HepG2 (cell line): ENCODE data around the gene PPDPF. TPM values are rescaled to one million over a fixed set of nuclear protein-coding genes. Genes with fewer than 3 reads are reported as not detected.

Experiments
- CC2D1A ChIP-seq: sonication (generic); formaldehyde crosslinking; IDR thresholded peaks from 2 replicates; pipeline ENCODE4 v1.8.1; 2023; ENCODE audit warnings: mild to moderate bottlenecking, missing genetic modification reagents
- CHD2 ChIP-seq: IDR thresholded peaks from 2 replicates; pipeline ENCODE4 v1.6.1; 2011; ENCODE audit warnings: low read depth, low read length, improper control_type of control experiment
- DNMT3B ChIP-seq: conservative IDR thresholded peaks from 2 replicates; pipeline ENCODE4 v1.6.1; 2016; ENCODE audit warnings: missing biosample characterization, control low read depth
- FOXK1 ChIP-seq: sonication (generic); formaldehyde crosslinking; IDR thresholded peaks from 2 replicates; pipeline ENCODE4 v1.4.0; 2020; ENCODE audit warnings: low read depth, missing genetic modification reagents, borderline replicate concordance
- HNF4A ChIP-seq: sonication (generic); formaldehyde crosslinking; IDR thresholded peaks from 2 replicates; pipeline ENCODE4 v1.4.0; 2020; ENCODE audit warnings: missing genetic modification reagents
- MXD3 ChIP-seq: IDR thresholded peaks from 2 replicates; pipeline ENCODE4 v1.6.1; 2016; ENCODE audit warnings: mild to moderate bottlenecking, missing biosample characterization, missing genetic modification reagents
- MYC ChIP-seq: sonication (generic); formaldehyde crosslinking; IDR thresholded peaks from 2 replicates; pipeline ENCODE4 v1.9.0; 2021; ENCODE audit warnings: missing genetic modification reagents, borderline replicate concordance
- MYNN ChIP-seq: sonication (generic); formaldehyde crosslinking; IDR thresholded peaks from 2 replicates; pipeline ENCODE4 v1.4.0; 2020; ENCODE audit warnings: mild to moderate bottlenecking, low read depth, missing genetic modification reagents
- NR2F1 ChIP-seq, 2 experiments: fragments of 450-650 bp in 1 of 2; formaldehyde crosslinking in 1 of 2; IDR thresholded peaks; 2 replicates each; pipeline versions ENCODE4 v1.5.0 to v1.6.1; 2016 to 2020; ENCODE audit warnings: mild to moderate bottlenecking in 1 of 2, missing compliant biosample characterization in 1 of 2, missing genetic modification reagents in 1 of 2, moderate library complexity in 1 of 2
- PHF21A ChIP-seq: sonication (generic); formaldehyde crosslinking; IDR thresholded peaks from 2 replicates; pipeline ENCODE4 v1.5.0; 2020; ENCODE audit warnings: mild to moderate bottlenecking, missing genetic modification reagents
- PHF5A ChIP-seq: IDR thresholded peaks from one replicate; pipeline ENCODE4 v1.6.1; 2018; ENCODE audit warnings: low read depth, missing genetic modification reagents; ENCODE audit not compliant: unreplicated experiment
- PITX1 ChIP-seq: sonication (generic); formaldehyde crosslinking; IDR thresholded peaks from 2 replicates; pipeline ENCODE4 v1.5.1; 2020; ENCODE audit warnings: mild to moderate bottlenecking, missing genetic modification reagents
- RAD21 ChIP-seq: fragments of 450-650 bp; formaldehyde crosslinking; IDR thresholded peaks from 2 replicates; pipeline ENCODE4 v1.5.0; 2020; ENCODE audit warnings: mild to moderate bottlenecking
- RARG ChIP-seq: sonication (generic); formaldehyde crosslinking; IDR thresholded peaks from 2 replicates; pipeline ENCODE4 v1.4.0; 2020; ENCODE audit warnings: low read depth, mild to moderate bottlenecking, missing genetic modification reagents
- RFX3 ChIP-seq: IDR thresholded peaks from 2 replicates; pipeline ENCODE4 v1.6.1; 2016; ENCODE audit warnings: missing biosample characterization, missing genetic modification reagents
- SRF ChIP-seq: IDR thresholded peaks from 2 replicates; pipeline ENCODE4 v1.6.1; 2011; ENCODE audit warnings: mild to moderate bottlenecking, low read depth, low read length, moderate library complexity
- TOPORS ChIP-seq: sonication (generic); formaldehyde crosslinking; IDR thresholded peaks from 2 replicates; pipeline ENCODE4 v1.8.0; 2023; ENCODE audit warnings: mild to moderate bottlenecking, missing genetic modification reagents
- XRCC5 ChIP-seq: fragments of 200-400 bp; formaldehyde crosslinking; optimal IDR thresholded peaks from 2 replicates; pipeline ENCODE3; 2017; ENCODE audit warnings: mild to moderate bottlenecking, low read length
- ZBTB7A ChIP-seq: sonication (generic); formaldehyde crosslinking; IDR thresholded peaks from 2 replicates; pipeline ENCODE4 v1.8.0; 2022; ENCODE audit warnings: mild to moderate bottlenecking, missing genetic modification reagents
- ZNF10 ChIP-seq: sonication (generic); formaldehyde crosslinking; IDR thresholded peaks from 2 replicates; pipeline ENCODE4 v1.4.0; 2020; ENCODE audit warnings: mild to moderate bottlenecking, low read depth, missing genetic modification reagents, borderline replicate concordance
- ZNF138 ChIP-seq: sonication (generic); formaldehyde crosslinking; IDR thresholded peaks from 2 replicates; pipeline ENCODE4 v1.5.0; 2020; ENCODE audit warnings: mild to moderate bottlenecking, low read depth, missing genetic modification reagents
- ZNF331 ChIP-seq: sonication (generic); formaldehyde crosslinking; IDR thresholded peaks from 2 replicates; pipeline ENCODE4 v1.4.0; 2020; ENCODE audit warnings: missing genetic modification reagents
- ZNF510 ChIP-seq: sonication (generic); formaldehyde crosslinking; IDR thresholded peaks from 2 replicates; pipeline ENCODE4 v1.4.0; 2020; ENCODE audit warnings: low read depth, mild to moderate bottlenecking, missing genetic modification reagents
- ZNF550 ChIP-seq: sonication (generic); formaldehyde crosslinking; IDR thresholded peaks from 2 replicates; pipeline ENCODE4 v1.4.0; 2020; ENCODE audit warnings: mild to moderate bottlenecking, missing genetic modification reagents, borderline replicate concordance
- ZNF557 ChIP-seq: sonication (generic); formaldehyde crosslinking; IDR thresholded peaks from 2 replicates; pipeline ENCODE4 v1.4.0; 2020; ENCODE audit warnings: missing genetic modification reagents
- ZNF563 ChIP-seq: sonication (generic); formaldehyde crosslinking; IDR thresholded peaks from 2 replicates; pipeline ENCODE4 v1.8.0; 2022; ENCODE audit warnings: mild to moderate bottlenecking, moderate library complexity, missing genetic modification reagents
- ZNF598 ChIP-seq: sonication (generic); formaldehyde crosslinking; IDR thresholded peaks from 2 replicates; pipeline ENCODE4 v1.5.1; 2020; ENCODE audit warnings: mild to moderate bottlenecking, missing genetic modification reagents, borderline replicate concordance
- ZNF674 ChIP-seq: sonication (generic); formaldehyde crosslinking; IDR thresholded peaks from 2 replicates; pipeline ENCODE4 v1.5.0; 2020; ENCODE audit warnings: low read depth, mild to moderate bottlenecking, missing genetic modification reagents
- ZSCAN9 ChIP-seq: IDR thresholded peaks from 2 replicates; pipeline ENCODE4 v1.6.1; 2016; ENCODE audit warnings: borderline replicate concordance
- polyA plus RNA-seq, 8 experiments: library from polyadenylated mRNA; depleted of rRNA in 3 of 8; stranded (reverse) in 7 of 8; unstranded in 1 of 8; fragments of >200 nt; fragmentation: Illumina TruSeq in 4 of 8; extraction: Trizol in 4 of 8; gene quantifications; 2 replicates each; pipeline versions ENCODE4 v1.2.1 to v1.2.3, GENCODE V29; 2011 to 2016; ENCODE audit warnings: low read depth in 4 of 8, missing spikeins in 1 of 8, mixed read lengths in 1 of 8; ENCODE audit not compliant: insufficient read depth in 1 of 8
- total RNA-seq, 5 experiments: library from RNA; depleted of rRNA; stranded (reverse); fragments of >200 nt; fragmentation: Illumina TruSeq; extraction: Trizol; gene quantifications; 2 replicates each; pipeline ENCODE4 v1.2.3, GENCODE V29; 2016; ENCODE audit warnings: low read depth in 1 of 5
- TF ChIP-seq, protein P1 (sequence below): sonication (generic); formaldehyde crosslinking; IDR thresholded peaks from 2 replicates; pipeline ENCODE4 v1.8.1; 2023; ENCODE audit warnings: mild to moderate bottlenecking, inconsistent platforms, moderate library complexity, missing genetic modification reagents, borderline replicate concordance

Gene PPDPF
- total and polyA plus RNA-seq, 2 of the 13 experiments (the other 11 are each of a cell fraction or from before 2014, with no cell fraction given): 1.8 to 7.0 TPM

DNA sequence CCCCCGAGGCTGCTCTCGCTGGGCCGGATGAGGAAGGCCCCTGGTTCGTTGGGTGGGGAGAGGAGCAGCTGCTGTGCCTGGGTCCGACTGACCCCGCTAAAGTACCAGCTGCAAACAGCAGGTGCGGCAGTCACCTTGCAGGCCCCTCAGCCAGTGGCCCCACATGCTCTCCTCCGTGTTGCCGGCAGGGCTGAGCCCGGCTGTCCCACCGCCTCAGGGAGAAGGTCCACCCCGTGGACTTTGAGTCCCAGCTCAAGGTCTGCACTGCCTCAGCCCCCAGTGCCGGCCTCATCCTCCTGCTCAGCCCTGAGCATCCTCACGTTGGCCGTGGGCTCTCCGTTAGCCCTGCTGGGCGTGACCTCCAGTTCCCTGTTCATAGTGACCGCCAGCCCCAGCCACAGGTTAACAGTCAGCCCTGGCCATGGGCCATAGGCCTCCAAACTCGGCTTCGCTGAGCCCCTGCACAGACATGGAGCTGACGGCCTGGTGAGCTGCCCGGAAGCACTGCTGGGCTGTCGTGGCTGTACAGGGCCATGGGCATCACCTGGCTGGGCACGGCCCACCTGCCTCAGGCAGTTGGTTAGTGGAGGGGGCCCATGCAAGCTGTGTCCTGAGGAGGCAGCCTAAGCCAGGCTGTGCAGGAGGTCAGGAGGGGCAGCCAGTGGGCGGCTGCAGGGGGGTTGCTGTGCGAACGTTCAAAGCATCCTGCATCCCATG, 23.8 kb downstream of the PPDPF start (continued):
- TF ChIP-seq, protein P1, sequence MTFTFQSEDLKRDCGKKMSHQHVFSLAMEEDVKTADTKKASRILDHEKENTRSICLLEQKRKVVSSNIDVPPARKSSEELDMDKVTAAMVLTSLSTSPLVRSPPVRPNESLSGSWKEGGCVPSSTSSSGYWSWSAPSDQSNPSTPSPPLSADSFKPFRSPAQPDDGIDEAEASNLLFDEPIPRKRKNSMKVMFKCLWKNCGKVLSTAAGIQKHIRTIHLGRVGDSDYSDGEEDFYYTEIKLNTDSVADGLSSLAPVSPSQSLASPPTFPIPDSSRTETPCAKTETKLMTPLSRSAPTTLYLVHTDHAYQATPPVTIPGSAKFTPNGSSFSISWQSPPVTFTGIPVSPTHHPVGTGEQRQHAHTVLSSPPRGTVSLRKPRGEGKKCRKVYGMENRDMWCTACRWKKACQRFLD (CRISPR knock-in tag): no peak
- peak; percentile 59; the same call in 1 of the 2 replicates for TF ChIP-seq ZNF598 (CRISPR knock-in tag)
- no peak for TF ChIP-seq ZNF138 (CRISPR knock-in tag)
- no peak for TF ChIP-seq SRF
- TF ChIP-seq ZBTB7A (CRISPR knock-in tag): peak; percentile 86
- no peak for TF ChIP-seq MYNN (CRISPR knock-in tag)
- peak; percentile 46; the same call in 1 of the 2 replicates for TF ChIP-seq MYC (CRISPR knock-in tag)
- peak; percentile 96 for TF ChIP-seq HNF4A (CRISPR knock-in tag)
- TF ChIP-seq ZNF510: no peak
- TF ChIP-seq CC2D1A (CRISPR knock-in tag): no peak
- no peak for TF ChIP-seq ZNF674 (CRISPR knock-in tag)
- no peak for TF ChIP-seq PHF5A (CRISPR knock-in tag)
- no peak for TF ChIP-seq FOXK1 (CRISPR knock-in tag)
- TF ChIP-seq PHF21A (CRISPR knock-in tag): no peak
- no peak for TF ChIP-seq ZNF557 (CRISPR knock-in tag)
- no peak for TF ChIP-seq CHD2
- no peak for TF ChIP-seq RARG
- TF ChIP-seq NR2F1 (CRISPR knock-in tag; IDR thresholded peaks at IDR 0.05): no peak
- no peak for TF ChIP-seq ZNF550 (CRISPR knock-in tag)
- TF ChIP-seq DNMT3B (CRISPR knock-in tag): no peak
- TF ChIP-seq MXD3 (CRISPR knock-in tag): no peak
- TF ChIP-seq TOPORS: 0 out of 2 replicates have a peak, but pooled peaks have one; percentile 33
- TF ChIP-seq ZNF331 (CRISPR knock-in tag): no peak; the same call in 1 of the 2 replicates
- no peak for TF ChIP-seq RFX3 (CRISPR knock-in tag)
- TF ChIP-seq ZSCAN9 (CRISPR knock-in tag): no peak
- TF ChIP-seq ZNF563 (CRISPR knock-in tag): no peak
- no peak for TF ChIP-seq PITX1 (CRISPR knock-in tag)
- peak; percentile 81 for TF ChIP-seq XRCC5
- TF ChIP-seq ZNF10 (CRISPR knock-in tag): no peak
- TF ChIP-seq RAD21 (CRISPR knock-in tag): peak; percentile 8; the same call in 1 of the 2 replicates
